Measurements from ENCODE around the gene KCNQ5. TPM values are rescaled to one million over a fixed set of nuclear protein-coding genes. Genes with fewer than 3 reads are reported as not detected.
A peak's percentile ranks its signal among the peaks of the same experiment; 100 is the strongest.

The KCNQ5 gene
- total RNA-seq, 1 donor from 2014 or later, result 0.39 TPM

GRCh38 chr6:72809746-72810379, 188.0 kb downstream of the KCNQ5 start:
- peak; percentile 12 for DNase-seq

- DNase-seq, result no peak
Measured at GRCh38 chr6:72810571-72811280, 188.9 kb downstream of the KCNQ5 start.

GRCh38 chr6:72811971-72812421, 190.1 kb downstream of the KCNQ5 start:
- no peak for DNase-seq

- DNase-seq, result no peak
Measured at GRCh38 chr6:72813807-72814596, 192.1 kb downstream of the KCNQ5 start.

- no peak for DNase-seq
Measured at GRCh38 chr6:72816022-72816421, 194.2 kb downstream of the KCNQ5 start.

- DNase-seq, result no peak
Measured at GRCh38 chr6:72817208-72817607, 195.3 kb downstream of the KCNQ5 start.

GRCh38 chr6:72819609-72820008, 197.7 kb downstream of the KCNQ5 start:
- no peak for DNase-seq

GRCh38 chr6:72820153-72820552, 198.3 kb downstream of the KCNQ5 start:
- DNase-seq, result no peak

- no peak for DNase-seq
Measured at GRCh38 chr6:72820906-72821305, 199.0 kb downstream of the KCNQ5 start.

GRCh38 chr6:72822023-72822422, 200.2 kb downstream of the KCNQ5 start:
- no peak for DNase-seq

GRCh38 chr6:72822691-72823090, 200.8 kb downstream of the KCNQ5 start:
- no peak for DNase-seq

- no peak for DNase-seq
Measured at GRCh38 chr6:72824833-72825232, 203.0 kb downstream of the KCNQ5 start.

- DNase-seq, result no peak
Measured at GRCh38 chr6:72825315-72825911, 203.5 kb downstream of the KCNQ5 start.

- DNase-seq, result no peak
Measured at GRCh38 chr6:72826037-72826436, 204.2 kb downstream of the KCNQ5 start.

- DNase-seq, result no peak
Measured at GRCh38 chr6:72826744-72827438, 205.0 kb downstream of the KCNQ5 start.

- DNase-seq, result no peak
Measured at GRCh38 chr6:72828904-72829303, 207.0 kb downstream of the KCNQ5 start.

- no peak for DNase-seq
Measured at GRCh38 chr6:72832271-72832670, 210.4 kb downstream of the KCNQ5 start.

- no peak for DNase-seq
Measured at GRCh38 chr6:72835749-72836148, 213.9 kb downstream of the KCNQ5 start.

GRCh38 chr6:72836971-72837370, 215.1 kb downstream of the KCNQ5 start:
- DNase-seq, result no peak

GRCh38 chr6:72841195-72841594, 219.3 kb downstream of the KCNQ5 start:
- DNase-seq, result no peak

- no peak for DNase-seq
Measured at GRCh38 chr6:72842140-72842539, 220.3 kb downstream of the KCNQ5 start.

GRCh38 chr6:72844614-72845013, 222.8 kb downstream of the KCNQ5 start:
- no peak for DNase-seq

All from skin of body (tissue), 2 donors.